ENCODE data around the gene CFAP61.
"Not testable (repeated sequence)": the region's sequence is repeated elsewhere in the genome, so short reads cannot be mapped to it uniquely, and the experiment has no call there.

Gene CFAP61

DNA sequence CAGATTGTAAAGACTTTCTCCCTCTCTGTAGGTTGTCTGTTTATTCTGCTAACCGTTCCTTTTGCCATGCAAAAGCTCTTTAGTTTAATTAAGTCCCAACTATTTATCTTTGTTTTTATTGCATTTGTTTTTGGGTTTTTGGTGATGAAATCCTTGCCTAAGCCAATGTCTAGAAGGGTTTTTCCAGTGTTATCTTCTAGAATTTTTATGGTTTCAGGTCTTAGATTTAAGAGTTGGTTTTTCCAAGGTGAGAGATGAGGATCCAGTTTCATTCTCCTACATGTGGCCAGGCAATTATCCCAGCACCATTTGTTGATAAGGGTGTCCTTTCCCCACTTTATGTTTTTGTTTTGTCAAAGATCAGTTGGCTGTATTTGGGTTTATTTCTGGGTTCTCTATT is 70.9 kb downstream of the CFAP61 start:
- H3K27me3 ChIP-seq (ENCODE audit: insufficient read depth, low read length); H3K4me1 ChIP-seq (ENCODE audit: control insufficient read depth in 1 of 2, insufficient read depth in 2 of 2, low read length in 2 of 2); H2BK12ac ChIP-seq (ENCODE audit: low read length); H3K18ac ChIP-seq (ENCODE audit: low read length); H3K36me3 ChIP-seq (ENCODE audit: control insufficient read depth in 1 of 2, insufficient read depth in 2 of 2, low read length in 2 of 2); H3K9me3 ChIP-seq (ENCODE audit: insufficient read depth, low read depth, low read length); H3K23ac ChIP-seq (ENCODE audit: low read length); H3K79me1 ChIP-seq (ENCODE audit: low read length); H3K4me3 ChIP-seq (ENCODE audit: low read depth, low read length); DNase-seq; H2BK5ac ChIP-seq (ENCODE audit: low read depth, low read length, poor library complexity); H3K9ac ChIP-seq (ENCODE audit: low read length); H4K91ac ChIP-seq (ENCODE audit: low read depth, low read length); H2AFZ ChIP-seq (ENCODE audit: insufficient read depth, low read length, poor library complexity); H3K79me2 ChIP-seq (ENCODE audit: control insufficient read depth, insufficient read depth, low read length, poor library complexity); H2AK5ac ChIP-seq (ENCODE audit: low read length); H3K4me2 ChIP-seq (ENCODE audit: low read length); H3K4ac ChIP-seq (ENCODE audit: low read depth, low read length); H3K14ac ChIP-seq (ENCODE audit: low read length); H3K27ac ChIP-seq (ENCODE audit: low read depth, low read length); H4K8ac ChIP-seq (ENCODE audit: low read depth, low read length); H4K12ac ChIP-seq (ENCODE audit: low read depth, low read length); H2BK120ac ChIP-seq (ENCODE audit: insufficient read depth, low read length, poor library complexity): not testable (repeated sequence)
- WGBS (ENCODE audit: extremely low coverage, insufficient coverage, insufficient read length) = no CpG with 5 or more reads among the region's 1 CpG

- Histone ChIP-seq H2BK12ac (ENCODE audit: low read length) (no peak overlapping the region), H3K79me1 (ENCODE audit: low read length) (no peaks in the 10 kb centered on the region), H4K8ac (ENCODE audit: low read depth, low read length) (no peak overlapping the region), H3K4ac (ENCODE audit: low read depth, low read length) (no peak overlapping the region), H3K27ac (ENCODE audit: low read depth, low read length) (no peak overlapping the region), H3K23ac (ENCODE audit: low read length) (no peak overlapping the region), H3K4me3 (ENCODE audit: low read depth, low read length) (no peak overlapping the region), H3K9ac (ENCODE audit: low read length) (no peak overlapping the region), H3K9me3 (ENCODE audit: insufficient read depth, low read depth, low read length) (no peaks in the 10 kb centered on the region), H3K4me1 (ENCODE audit: control insufficient read depth in 1 of 2, insufficient read depth in 2 of 2, low read length in 2 of 2) (no peaks in the 10 kb centered on the region), H4K12ac (ENCODE audit: low read depth, low read length) (no peak overlapping the region), H3K36me3 (ENCODE audit: control insufficient read depth in 1 of 2, insufficient read depth in 2 of 2, low read length in 2 of 2) (no peaks in the 10 kb centered on the region), H2BK5ac (ENCODE audit: low read depth, low read length, poor library complexity) (no peak overlapping the region), H3K79me2 (ENCODE audit: control insufficient read depth, insufficient read depth, low read length, poor library complexity) (no peaks in the 10 kb centered on the region), H2AFZ (ENCODE audit: insufficient read depth, low read length, poor library complexity) (no peak overlapping the region), H3K27me3 (ENCODE audit: insufficient read depth, low read length) (no peaks in the 10 kb centered on the region), H2AK5ac (ENCODE audit: low read length) (no peak overlapping the region), H2BK120ac (ENCODE audit: insufficient read depth, low read length, poor library complexity) (no peak overlapping the region), H3K14ac (ENCODE audit: low read length) (no peak overlapping the region), H3K4me2 (ENCODE audit: low read length) (no peak overlapping the region), H3K18ac (ENCODE audit: low read length) (no peak overlapping the region), H4K91ac (ENCODE audit: low read depth, low read length) (no peak overlapping the region)
- peak in 1 of 2 donors; percentile 12 for DNase-seq
Measured at GRCh38 chr20:20130399-20130798, 78.1 kb downstream of the CFAP61 start.

- Histone ChIP-seq H3K79me1 (ENCODE audit: low read length) (no peaks in the 10 kb centered on the region), H3K14ac (ENCODE audit: low read length) (no peak overlapping the region), H3K27me3 (ENCODE audit: insufficient read depth, low read length) (no peaks in the 10 kb centered on the region), H3K4me1 (ENCODE audit: control insufficient read depth in 1 of 2, insufficient read depth in 2 of 2, low read length in 2 of 2) (no peaks in the 10 kb centered on the region), H3K4me2 (ENCODE audit: low read length) (no peak overlapping the region), H3K18ac (ENCODE audit: low read length) (no peak overlapping the region), H3K9ac (ENCODE audit: low read length) (no peak overlapping the region), H2BK12ac (ENCODE audit: low read length) (no peak overlapping the region), H2AFZ (ENCODE audit: insufficient read depth, low read length, poor library complexity) (no peak overlapping the region), H2BK120ac (ENCODE audit: insufficient read depth, low read length, poor library complexity) (no peak overlapping the region), H2BK5ac (ENCODE audit: low read depth, low read length, poor library complexity) (no peak overlapping the region), H2AK5ac (ENCODE audit: low read length) (no peak overlapping the region), H4K8ac (ENCODE audit: low read depth, low read length) (no peak overlapping the region), H3K4me3 (ENCODE audit: low read depth, low read length) (no peak overlapping the region), H3K27ac (ENCODE audit: low read depth, low read length) (no peak overlapping the region), H4K91ac (ENCODE audit: low read depth, low read length) (no peak overlapping the region), H3K36me3 (ENCODE audit: control insufficient read depth in 1 of 2, insufficient read depth in 2 of 2, low read length in 2 of 2) (no peaks in the 10 kb centered on the region), H3K4ac (ENCODE audit: low read depth, low read length) (no peak overlapping the region), H3K23ac (ENCODE audit: low read length) (no peak overlapping the region), H3K79me2 (ENCODE audit: control insufficient read depth, insufficient read depth, low read length, poor library complexity) (no peaks in the 10 kb centered on the region), H3K9me3 (ENCODE audit: insufficient read depth, low read depth, low read length) (no peaks in the 10 kb centered on the region), H4K12ac (ENCODE audit: low read depth, low read length) (no peak overlapping the region)
- WGBS (ENCODE audit: extremely low coverage, insufficient coverage, insufficient read length) = no CpG with 5 or more reads among the region's 1 CpG
- no peak for DNase-seq
Measured at GRCh38 chr20:20134941-20135575, 82.7 kb downstream of the CFAP61 start.

DNA sequence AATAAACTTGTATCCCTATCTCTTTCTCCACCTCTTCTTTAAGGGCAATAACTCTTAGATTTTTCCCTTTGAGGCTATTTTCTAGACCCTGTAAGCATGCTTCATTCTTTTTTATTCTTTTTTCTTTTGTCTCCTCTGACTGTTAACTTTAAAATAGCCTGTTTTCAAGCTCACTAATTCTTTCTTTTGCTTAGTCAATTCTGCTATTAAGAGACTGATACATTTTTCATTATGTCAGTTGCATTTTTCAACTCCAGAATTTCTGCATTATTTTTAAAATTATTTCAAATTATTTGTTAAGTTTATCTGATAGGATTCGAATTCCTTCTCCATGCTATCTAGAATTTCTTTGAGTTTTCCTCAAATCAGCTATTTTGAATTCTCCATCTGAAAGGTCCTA is 84.0 kb downstream of the CFAP61 start:
- Histone ChIP-seq H3K4me1 (ENCODE audit: control insufficient read depth in 1 of 2, insufficient read depth in 2 of 2, low read length in 2 of 2) (no peaks in the 10 kb centered on the region), H3K27me3 (ENCODE audit: insufficient read depth, low read length) (no peaks in the 10 kb centered on the region), H2BK12ac (ENCODE audit: low read length) (no peak overlapping the region), H3K18ac (ENCODE audit: low read length) (no peak overlapping the region), H3K23ac (ENCODE audit: low read length) (no peak overlapping the region), H2BK5ac (ENCODE audit: low read depth, low read length, poor library complexity) (no peak overlapping the region), H3K9ac (ENCODE audit: low read length) (no peak overlapping the region), H3K79me2 (ENCODE audit: control insufficient read depth, insufficient read depth, low read length, poor library complexity) (no peaks in the 10 kb centered on the region), H3K27ac (ENCODE audit: low read depth, low read length) (no peak overlapping the region), H4K8ac (ENCODE audit: low read depth, low read length) (no peak overlapping the region), H4K12ac (ENCODE audit: low read depth, low read length) (no peak overlapping the region), H3K4ac (ENCODE audit: low read depth, low read length) (no peak overlapping the region), H2AFZ (ENCODE audit: insufficient read depth, low read length, poor library complexity) (no peak overlapping the region), H3K4me3 (ENCODE audit: low read depth, low read length) (no peak overlapping the region), H3K14ac (ENCODE audit: low read length) (no peak overlapping the region), H2AK5ac (ENCODE audit: low read length) (no peak overlapping the region), H4K91ac (ENCODE audit: low read depth, low read length) (no peak overlapping the region), H3K9me3 (ENCODE audit: insufficient read depth, low read depth, low read length) (no peaks in the 10 kb centered on the region), H3K4me2 (ENCODE audit: low read length) (no peak overlapping the region), H3K79me1 (ENCODE audit: low read length) (no peaks in the 10 kb centered on the region), H3K36me3 (ENCODE audit: control insufficient read depth in 1 of 2, insufficient read depth in 2 of 2, low read length in 2 of 2) (no peaks in the 10 kb centered on the region), H2BK120ac (ENCODE audit: insufficient read depth, low read length, poor library complexity) (no peak overlapping the region)
- WGBS (ENCODE audit: extremely low coverage, insufficient coverage, insufficient read length) = no CpG with 5 or more reads among the region's 1 CpG
- no peak for DNase-seq

Data from trophoblast cell (in vitro differentiated cells and primary cell).